Heart right ventricle (tissue), 16 donors: Measurements from ENCODE around the gene LRP1B. TPM values are rescaled to one million over a fixed set of nuclear protein-coding genes. Genes with fewer than 3 reads are reported as not detected.

Source experiments
- ATAC-seq, 8 donors: fragments of 200-7000 bp; cut with Tn5 transposase; one replicate each; pipeline ENCODE4 v1.9.1; 2020; ENCODE audit warnings: mild to moderate bottlenecking in 8 of 8, moderate library complexity in 8 of 8, moderate number of reproducible peaks in 1 of 8
- DNase-seq, 2 donors: peaks; one replicate each; pipeline ENCODE4 v3.0.0-alpha.2; 2020
- H3K27ac ChIP-seq, 10 donors: fragments of 200-600 bp; sonication (generic) in 2 of 10; one replicate each; pipeline versions ENCODE4 v1.5.0 to v1.8.0; 2020 to 2022; ENCODE audit warnings: mild to moderate bottlenecking in 3 of 10
- H3K27me3 ChIP-seq, 7 donors: fragments of 200-600 bp; one replicate each; pipeline ENCODE4 v1.8.0; 2021 to 2022; ENCODE audit warnings: mild to moderate bottlenecking in 2 of 7
- H3K36me3 ChIP-seq, 9 donors: fragments of 200-600 bp; sonication (generic) in 1 of 9; one replicate each; pipeline versions ENCODE4 v1.5.0 to v1.8.0; 2020 to 2022; ENCODE audit warnings: mild to moderate bottlenecking in 2 of 9
- H3K4me1 ChIP-seq, 9 donors: fragments of 200-600 bp; sonication (generic) in 1 of 9; one replicate each; pipeline versions ENCODE4 v1.5.0 to v1.8.0; 2020 to 2022; ENCODE audit warnings: mild to moderate bottlenecking in 4 of 9
- H3K4me3 ChIP-seq, 10 donors: fragments of 200-600 bp; sonication (generic) in 2 of 10; one replicate each; pipeline versions ENCODE4 v1.5.0 to v1.8.0; 2020 to 2022; ENCODE audit warnings: mild to moderate bottlenecking in 7 of 10, moderate library complexity in 2 of 10
- H3K9me3 ChIP-seq, 11 donors: fragments of 200-600 bp in 10 of 11; sonication (generic) in 2 of 11; one replicate each; pipeline versions ENCODE4 v1.5.0 to v1.8.0; 2013 to 2022; ENCODE audit warnings: mild to moderate bottlenecking in 2 of 11, control low read depth in 1 of 11, moderate library complexity in 1 of 11
- CTCF ChIP-seq, 9 donors: fragments of 200-600 bp; sonication (generic) in 2 of 9; IDR thresholded peaks; one replicate each; pipeline versions ENCODE4 v1.5.0 to v1.8.0; 2021 to 2022; ENCODE audit warnings: antibody characterized with exemption in 9 of 9, mild to moderate bottlenecking in 5 of 9, moderate library complexity in 1 of 9
- WGBS, 2 donors: extraction: QIAGEN DNeasy Blood & Tissue Kit; methylation state at CpG; one replicate each; pipeline ENCODE4 v1.1.7; 2013; ENCODE audit warnings: inconsistent platforms in 1 of 2; 5-methylcytosine and 5-hydroxymethylcytosine counted together
- intact Hi-C, 10 donors: fragments of 100-400 bp; cut with DNase I; formaldehyde crosslinking; loops; one replicate each; pipeline versions ENCODE4 v1.11.1 to v1.14.2; 2022
- polyA plus RNA-seq, 2 donors: library from polyadenylated mRNA; stranded (reverse); fragments of 200-250 nt; gene quantifications; one replicate each; pipeline ENCODE4 v1.2.3, GENCODE V29; 2013
- total RNA-seq, 10 donors: library from RNA; stranded (reverse); fragmentation: NEBNext Ultra II Directional in 3 of 10; extraction: Animal tissue kit (Norgen Biotek cat#: 25700) in 3 of 10; gene quantifications; one replicate each; pipeline versions ENCODE4 v1.2.1 to v1.2.4, GENCODE V29; 2021 to 2023
- donor health status: Arrhythmogenic right ventricular cardiomyopathy.
- donor health status: ischemic (EF 13 %, LVEDD 7.1; RV severe dilation, severe dysfunction).
- donor health status: healthy with polysubstance abuse.
- donor health status: DM: no; HTN: yes; CAD: no.
- donor health status: DM: no; HTN: no; CAD: no.
- donor health status: ischemic (EF 25% LVEDD 6.9; RV normal size, moderate dysfunction).
- donor health status: ischemic (EF 25% LVEDD 5.7; RV mildly dilated, moderate dysfunction).
- donor health status: healthy.
- donor health status: DM: yes; HTN: yes; CAD: no.
- donor health status: Ischemic cardiomyopathy.
- donor health status: ischemic (EF 35%, LVEDD 5.7; RV mildly dilated, moderate dysfunction).
- donor health status: nonischemic (EF 11% LVEDD 7.7; RV severe dilation, severe dysfunction).
- donor health status: DM: yes; HTN: yes; CAD: no.
- donor health status: PGD.
- donor health status: ischemic (EF 29% LVEDD 5.4; RV normal size, mild dysfunction).
- donor health status: nonischemic (EF 23%, LVEDD 6.1; RV moderate dilation, normal function).

Gene LRP1B
- total and polyA plus RNA-seq, 12 donors: 0.02 to 0.27 (median 0.14) TPM; not detected in 1

GRCh38 chr2:140269000-140269399, 1861.8 kb downstream of the LRP1B start:
- no peak overlapping the region for H3K27ac ChIP-seq
- no peaks in the 10 kb centered on the region for H3K4me1 ChIP-seq
- 83 to 88% methylated on average over 7 of the region's 7 CpGs for WGBS, 2 donors
- ATAC-seq (no peak), DNase-seq (no peak)
- no peaks in the 10 kb centered on the region for H3K27me3 ChIP-seq
- H3K36me3 ChIP-seq: no peaks in the 10 kb centered on the region
- no peak for TF ChIP-seq CTCF (IDR thresholded peaks at IDR 0.05)
- intact Hi-C loops: no loop called here
- H3K4me3 ChIP-seq: no peak overlapping the region
- no peaks in the 10 kb centered on the region for H3K9me3 ChIP-seq

DNA sequence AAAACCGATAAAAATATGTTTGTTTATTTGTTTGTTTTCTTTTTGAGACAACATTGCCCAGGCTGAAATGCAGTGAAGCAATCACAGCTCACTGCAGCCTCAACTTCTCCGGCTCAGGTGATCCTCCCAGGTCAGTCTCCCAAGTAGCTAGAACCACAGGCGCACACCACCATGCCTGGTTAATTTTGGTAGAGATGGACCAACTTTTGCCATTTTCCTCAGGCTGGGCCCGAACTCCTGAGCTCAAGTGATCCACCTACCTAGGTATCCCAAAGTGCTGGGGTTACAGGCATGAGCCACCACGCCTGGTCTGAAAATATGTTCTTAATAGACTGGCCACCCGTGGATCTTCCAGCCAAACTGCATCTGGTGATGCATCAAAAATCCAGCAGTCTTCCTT, 1867.9 kb downstream of the LRP1B start:
- no peaks in the 10 kb centered on the region for H3K36me3 ChIP-seq
- no peaks in the 10 kb centered on the region for H3K4me1 ChIP-seq
- 84 to 92% methylated on average over 6 of the region's 6 CpGs for WGBS, 2 donors
- intact Hi-C loops: no loop called here
- no peak overlapping the region for H3K27ac ChIP-seq
- ATAC-seq (no peak), DNase-seq (no peak)
- H3K4me3 ChIP-seq: no peak overlapping the region
- TF ChIP-seq CTCF (IDR thresholded peaks at IDR 0.05): no peak
- H3K27me3 ChIP-seq: no peaks in the 10 kb centered on the region
- no peaks in the 10 kb centered on the region for H3K9me3 ChIP-seq

DNA sequence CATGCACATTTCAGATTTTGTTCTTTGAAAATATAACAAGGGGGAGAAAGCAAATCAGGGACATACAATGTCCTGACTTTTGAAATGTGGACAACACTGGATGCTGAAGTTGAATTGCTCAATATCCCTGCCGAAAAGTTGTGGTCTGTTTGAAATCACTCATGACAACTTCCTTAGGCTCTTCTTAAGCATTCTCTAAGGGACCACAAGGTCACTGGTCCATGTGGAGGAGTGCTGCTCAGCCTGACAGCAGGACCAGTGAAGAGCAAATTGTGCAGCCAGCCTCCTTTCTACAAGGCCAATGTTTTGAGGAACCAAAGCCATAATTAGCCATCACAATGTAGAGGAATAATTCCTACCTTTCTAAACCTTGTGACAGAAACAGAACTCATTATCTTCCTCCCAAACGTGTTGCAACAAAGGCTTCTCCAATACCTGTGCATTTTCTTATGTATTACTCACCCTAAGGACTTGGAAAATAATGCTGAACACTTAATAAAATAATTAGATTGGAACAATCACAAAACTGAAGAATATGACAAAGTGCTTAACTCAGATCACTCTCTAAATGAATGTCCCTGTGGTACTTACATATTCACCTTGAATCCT, 1873.0 kb downstream of the LRP1B start:
- Histone ChIP-seq H3K27me3 (no peaks in the 10 kb centered on the region), H3K36me3 (no peaks in the 10 kb centered on the region), H3K27ac (no peak overlapping the region), H3K9me3 (no peaks in the 10 kb centered on the region), H3K4me1 (no peaks in the 10 kb centered on the region), H3K4me3 (no peak overlapping the region)
- no peak for TF ChIP-seq CTCF (IDR thresholded peaks at IDR 0.05)
- ATAC-seq (no peak), DNase-seq (no peak)
- intact Hi-C loops: no loop called here
- 41 to 50% methylated on average over 2 of the region's 2 CpGs for WGBS, 2 donors

DNA sequence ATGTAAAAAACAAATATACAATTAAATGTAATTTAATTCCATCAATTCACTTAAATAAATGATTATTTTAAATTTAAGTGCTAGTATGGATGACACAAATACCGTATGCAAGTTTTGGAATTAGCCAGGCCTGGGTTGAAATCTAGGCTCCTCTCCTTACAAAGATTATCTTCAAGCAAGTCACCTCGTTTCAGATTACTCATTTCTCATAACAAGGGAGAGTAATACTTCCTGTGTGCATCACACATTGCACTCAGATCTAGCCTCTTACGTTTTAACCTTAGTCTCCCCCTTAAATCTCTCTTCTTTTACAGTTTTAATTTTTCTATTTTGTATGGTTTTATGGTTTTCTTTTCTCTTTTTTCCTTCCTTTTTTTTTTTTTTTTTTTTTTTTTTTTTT, 1874.7 kb downstream of the LRP1B start:
- Histone ChIP-seq H3K27me3 (no peaks in the 10 kb centered on the region), H3K36me3 (no peaks in the 10 kb centered on the region), H3K4me1 (no peaks in the 10 kb centered on the region), H3K4me3 (no peak overlapping the region), H3K27ac (no peak overlapping the region), H3K9me3 (no peaks in the 10 kb centered on the region)
- no peak for DNase-seq
- 41 to 42% methylated on average over 3 of the region's 3 CpGs for WGBS, 2 donors
- TF ChIP-seq CTCF (IDR thresholded peaks at IDR 0.05): no peak
- no peak for ATAC-seq
- intact Hi-C loops: no loop called here
